Epithelial cell of esophagus (primary cell): ENCODE data around the gene CDH9.

Experiments used
- DNase-seq: peaks from one replicate; pipeline ENCODE4 v3.0.0; 2010; ENCODE audit warnings: low read depth
- H3K4me3 ChIP-seq: 2 replicates; pipeline ENCODE4 v1.5.1; 2011; ENCODE audit warnings: mild to moderate bottlenecking, low read length, control low read depth
- TF ChIP-seq, protein P1 (sequence below): IDR thresholded peaks from 2 replicates; pipeline ENCODE4 v1.5.1; 2011; ENCODE audit warnings: low read depth, mild to moderate bottlenecking, low read length, control low read depth, inconsistent platforms; ENCODE audit not compliant: insufficient read depth; ENCODE audit errors: missing control alignments

Gene CDH9

DNA sequence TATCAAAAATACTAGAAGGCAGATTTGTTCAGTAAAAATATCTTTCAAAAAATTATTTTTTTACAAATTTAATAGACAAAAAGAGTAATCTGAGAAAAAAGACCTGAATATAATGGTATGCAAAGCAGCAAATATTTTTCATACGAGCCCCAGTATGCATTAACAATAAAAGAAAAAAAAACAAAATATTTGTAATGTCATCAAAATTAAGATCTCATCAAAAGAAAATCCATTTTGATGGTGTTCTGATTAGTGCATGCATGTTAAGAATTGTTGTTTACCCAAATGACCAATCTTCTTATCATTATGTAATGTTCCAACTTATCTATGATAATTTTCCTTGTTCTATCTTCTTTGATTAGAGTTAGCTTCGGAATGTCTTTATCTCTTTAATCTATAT, 106.1 kb downstream of the CDH9 start:
- TF ChIP-seq, protein P1, sequence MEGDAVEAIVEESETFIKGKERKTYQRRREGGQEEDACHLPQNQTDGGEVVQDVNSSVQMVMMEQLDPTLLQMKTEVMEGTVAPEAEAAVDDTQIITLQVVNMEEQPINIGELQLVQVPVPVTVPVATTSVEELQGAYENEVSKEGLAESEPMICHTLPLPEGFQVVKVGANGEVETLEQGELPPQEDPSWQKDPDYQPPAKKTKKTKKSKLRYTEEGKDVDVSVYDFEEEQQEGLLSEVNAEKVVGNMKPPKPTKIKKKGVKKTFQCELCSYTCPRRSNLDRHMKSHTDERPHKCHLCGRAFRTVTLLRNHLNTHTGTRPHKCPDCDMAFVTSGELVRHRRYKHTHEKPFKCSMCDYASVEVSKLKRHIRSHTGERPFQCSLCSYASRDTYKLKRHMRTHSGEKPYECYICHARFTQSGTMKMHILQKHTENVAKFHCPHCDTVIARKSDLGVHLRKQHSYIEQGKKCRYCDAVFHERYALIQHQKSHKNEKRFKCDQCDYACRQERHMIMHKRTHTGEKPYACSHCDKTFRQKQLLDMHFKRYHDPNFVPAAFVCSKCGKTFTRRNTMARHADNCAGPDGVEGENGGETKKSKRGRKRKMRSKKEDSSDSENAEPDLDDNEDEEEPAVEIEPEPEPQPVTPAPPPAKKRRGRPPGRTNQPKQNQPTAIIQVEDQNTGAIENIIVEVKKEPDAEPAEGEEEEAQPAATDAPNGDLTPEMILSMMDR: no peak
- no peak for DNase-seq
- no peak overlapping the region for H3K4me3 ChIP-seq

DNA sequence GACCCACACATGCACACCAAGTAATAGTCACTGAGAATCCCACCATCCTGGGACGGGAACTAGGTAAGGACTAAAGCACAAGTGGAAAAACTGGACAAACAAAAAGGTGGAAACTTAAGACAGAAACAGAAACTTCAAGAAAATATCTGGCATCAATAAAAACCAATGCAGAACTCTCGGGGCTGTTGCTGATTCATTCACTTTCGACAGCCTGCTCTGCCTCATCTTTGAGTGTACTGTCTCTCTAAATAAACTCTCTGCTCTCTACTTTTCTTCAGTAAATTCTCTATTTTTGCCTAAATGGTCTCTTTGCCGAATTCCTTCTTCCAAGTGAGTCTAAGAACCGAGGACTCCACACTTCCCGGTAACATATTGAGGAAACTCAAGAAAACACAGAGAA, 116.9 kb downstream of the CDH9 start:
- TF ChIP-seq, protein P1: no peak

DNA sequence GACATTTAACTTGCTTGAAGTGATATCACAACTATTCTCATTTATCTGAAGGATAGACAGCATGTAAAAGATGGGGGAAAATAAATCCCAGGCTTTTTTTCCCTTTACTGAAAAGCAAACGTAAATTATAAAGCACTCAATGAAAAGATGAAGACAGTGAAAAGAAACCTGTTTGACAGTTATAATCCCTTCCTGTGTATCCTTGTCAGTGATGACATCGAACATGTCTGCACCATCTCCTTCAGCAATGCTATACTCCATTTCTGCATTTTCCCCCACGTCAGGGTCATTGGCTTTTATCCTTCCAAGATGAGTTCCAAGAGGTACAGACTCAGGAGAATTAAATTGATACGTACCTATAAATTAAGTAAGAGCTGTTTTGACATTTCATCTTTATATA, 134.9 kb downstream of the CDH9 start:
- no peak for DNase-seq
- no peak overlapping the region for H3K4me3 ChIP-seq
- TF ChIP-seq, protein P1: no peak

More for the DNA sequence above, 116.9 kb downstream of the CDH9 start:
- no peak overlapping the region for H3K4me3 ChIP-seq
- DNase-seq: no peak

DNA sequence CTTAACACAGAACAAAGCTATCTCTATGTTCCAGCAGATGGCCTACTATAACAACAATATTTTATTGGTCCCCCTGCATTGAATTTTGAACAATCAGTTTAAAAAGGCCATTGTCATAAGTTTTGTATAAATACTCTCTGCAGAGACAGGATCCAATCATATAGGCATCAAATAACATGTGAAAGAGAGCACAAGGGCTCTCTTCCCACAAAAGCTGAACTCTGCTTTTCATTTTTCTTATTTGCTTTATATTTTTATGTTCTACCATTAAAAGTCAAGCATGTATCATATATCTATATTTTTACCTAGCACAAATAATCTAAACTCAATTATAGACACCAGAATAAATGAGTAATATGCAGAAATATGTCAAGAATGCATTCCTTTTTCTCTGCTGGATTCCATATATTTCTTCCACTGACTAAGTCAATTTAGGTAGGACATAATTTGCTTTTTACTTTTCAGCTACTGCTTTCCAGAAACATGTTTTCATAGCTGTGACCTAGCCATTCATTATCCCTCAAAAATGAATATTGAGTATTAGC, 143.6 kb downstream of the CDH9 start:
- peak; percentile 10 for DNase-seq
- TF ChIP-seq, protein P1: no peak

DNA sequence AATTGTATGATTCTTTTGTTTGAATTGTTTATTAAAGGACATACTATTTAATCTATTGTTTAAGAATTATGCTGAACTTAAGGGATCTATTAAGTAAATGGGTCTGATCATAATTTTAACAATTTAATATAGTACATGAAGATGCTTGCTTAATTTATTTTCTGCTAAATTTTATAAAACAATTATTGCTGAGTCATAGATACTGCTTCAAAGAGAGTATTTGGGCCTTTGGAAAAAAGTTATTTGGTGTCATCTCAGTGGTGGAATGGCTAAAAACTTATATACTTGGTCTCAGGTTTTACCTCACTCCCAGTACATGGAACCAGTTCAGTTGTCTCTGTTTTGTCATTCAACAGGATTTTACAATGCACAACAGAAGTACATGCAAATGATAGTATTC, 145.3 kb downstream of the CDH9 start:
- TF ChIP-seq, protein P1: no peak
- no peak overlapping the region for H3K4me3 ChIP-seq
- no peak for DNase-seq

More for the DNA sequence above, 143.6 kb downstream of the CDH9 start:
- no peak overlapping the region for H3K4me3 ChIP-seq

DNA sequence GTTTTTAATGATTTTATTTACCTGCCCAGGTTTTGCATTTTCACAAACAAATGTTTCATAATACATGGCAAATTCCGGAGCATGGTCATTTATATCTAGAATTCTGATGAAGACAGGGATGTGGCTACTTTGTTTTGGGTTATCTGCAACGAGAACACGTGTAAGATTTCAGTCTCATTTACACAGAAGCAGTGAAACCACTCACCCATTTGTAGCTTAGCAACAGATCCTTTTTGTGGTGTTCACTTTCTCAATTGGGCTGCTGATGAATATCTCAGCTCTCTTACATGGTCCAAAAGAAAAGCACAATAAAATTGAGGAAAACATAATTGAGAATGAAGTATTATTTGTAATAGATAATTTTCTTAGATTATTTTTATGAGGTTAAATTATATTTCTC, 148.6 kb downstream of the CDH9 start:
- TF ChIP-seq, protein P1: no peak
- DNase-seq: no peak

DNA sequence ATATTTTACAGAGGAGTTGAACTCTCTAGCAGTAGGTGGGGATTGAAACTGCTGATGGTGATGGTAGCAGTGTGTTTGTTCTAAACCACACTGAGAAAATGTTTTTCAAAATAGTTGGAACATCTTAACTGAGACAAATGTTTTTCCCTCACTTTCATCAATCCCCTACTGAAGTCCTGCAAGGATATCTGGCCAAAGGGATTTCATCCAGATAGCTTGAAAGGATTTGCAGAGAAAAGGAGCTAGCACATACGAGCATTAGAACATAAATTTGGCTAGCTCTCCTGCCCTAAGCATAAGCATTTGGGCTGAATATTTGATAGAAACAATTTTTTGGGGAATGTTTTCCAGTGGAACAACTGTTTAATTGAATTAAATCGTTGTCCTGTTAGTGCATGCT, 153.9 kb downstream of the CDH9 start:
- TF ChIP-seq, protein P1: no peak
- DNase-seq: no peak
- H3K4me3 ChIP-seq: no peak overlapping the region

More for the DNA sequence above, 148.6 kb downstream of the CDH9 start:
- H3K4me3 ChIP-seq: no peak overlapping the region
